HepG2 (cell line): ENCODE data around the gene MYLK2. TPM values are rescaled to one million over a fixed set of nuclear protein-coding genes. Genes with fewer than 3 reads are reported as not detected.
A peak's percentile ranks its signal among the peaks of the same experiment; 100 is the strongest.

Experiments
- AGO2 ChIP-seq: fragments of 200-400 bp; formaldehyde crosslinking; optimal IDR thresholded peaks from 2 replicates; pipeline ENCODE3; 2017; ENCODE audit warnings: mild to moderate bottlenecking, low read depth, low read length, moderate library complexity
- ATRX ChIP-seq: sonication (generic); formaldehyde crosslinking; IDR thresholded peaks from 2 replicates; pipeline ENCODE4 v1.4.0; 2020; ENCODE audit warnings: missing genetic modification reagents, borderline replicate concordance
- BHLHE40 ChIP-seq: IDR thresholded peaks from 2 replicates; pipeline ENCODE4 v1.6.1; 2011; ENCODE audit warnings: low read length, improper control_type of control experiment
- FOXA1 ChIP-seq, 2 experiments: fragments of 450-650 bp in 1 of 2; sonication (generic) in 1 of 2; formaldehyde crosslinking in 1 of 2; IDR thresholded peaks; 2 replicates each; pipeline versions ENCODE4 v1.4.0 to v1.6.1; 2016 to 2020; ENCODE audit warnings: missing genetic modification reagents in 1 of 2
- KLF15 ChIP-seq: sonication (generic); formaldehyde crosslinking; IDR thresholded peaks from 2 replicates; pipeline ENCODE4 v1.8.1; 2023; ENCODE audit warnings: borderline replicate concordance, mild to moderate bottlenecking, inconsistent platforms, missing genetic modification reagents, mixed read lengths
- NCOA1 ChIP-seq: sonication (generic); formaldehyde crosslinking; IDR thresholded peaks from 2 replicates; pipeline ENCODE4 v1.9.0; 2021; ENCODE audit warnings: missing genetic modification reagents
- PHF20 ChIP-seq: sonication (generic); formaldehyde crosslinking; IDR thresholded peaks from 2 replicates; pipeline ENCODE4 v1.5.0; 2020; ENCODE audit warnings: mild to moderate bottlenecking, missing genetic modification reagents
- POLR2G ChIP-seq: fragments of 200-400 bp; formaldehyde crosslinking; IDR thresholded peaks from 2 replicates; pipeline ENCODE4 v1.6.1; 2018; ENCODE audit warnings: mild to moderate bottlenecking, low read depth, low read length, moderate library complexity
- PRDM15 ChIP-seq: sonication (generic); formaldehyde crosslinking; IDR thresholded peaks from 2 replicates; pipeline ENCODE4 v1.4.0; 2020; ENCODE audit warnings: missing genetic modification reagents
- SMAD9 ChIP-seq: sonication (generic); formaldehyde crosslinking; IDR thresholded peaks from 2 replicates; pipeline ENCODE4 v1.5.1; 2020; ENCODE audit warnings: mild to moderate bottlenecking, missing genetic modification reagents
- SRSF1 ChIP-seq: fragments of 200-400 bp; formaldehyde crosslinking; optimal IDR thresholded peaks from 2 replicates; pipeline ENCODE3; 2017; ENCODE audit warnings: mild to moderate bottlenecking, low read depth, low read length, moderate library complexity
- SRSF9 ChIP-seq: fragments of 200-400 bp; formaldehyde crosslinking; IDR thresholded peaks from 2 replicates; pipeline ENCODE4 v1.6.1; 2018; ENCODE audit warnings: borderline replicate concordance, mild to moderate bottlenecking, low read depth, low read length; ENCODE audit not compliant: insufficient read depth, poor library complexity, severe bottlenecking
- ZNF343 ChIP-seq: sonication (generic); formaldehyde crosslinking; IDR thresholded peaks from 2 replicates; pipeline ENCODE4 v1.4.0; 2020; ENCODE audit warnings: mild to moderate bottlenecking, missing genetic modification reagents
- ZNF660 ChIP-seq: sonication (generic); formaldehyde crosslinking; IDR thresholded peaks from 2 replicates; pipeline ENCODE4 v1.5.1; 2020; ENCODE audit warnings: mild to moderate bottlenecking, low read depth, missing genetic modification reagents, borderline replicate concordance
- ZNF672 ChIP-seq: sonication (generic); formaldehyde crosslinking; IDR thresholded peaks from 2 replicates; pipeline ENCODE4 v1.8.1; 2022; ENCODE audit warnings: missing genetic modification reagents
- ZZZ3 ChIP-seq: sonication (generic); formaldehyde crosslinking; IDR thresholded peaks from 2 replicates; pipeline ENCODE4 v1.4.0; 2020; ENCODE audit warnings: missing genetic modification reagents, mild to moderate bottlenecking, borderline replicate concordance
- polyA plus RNA-seq, 8 experiments: library from polyadenylated mRNA; depleted of rRNA in 3 of 8; stranded (reverse) in 7 of 8; unstranded in 1 of 8; fragments of >200 nt; fragmentation: Illumina TruSeq in 4 of 8; extraction: Trizol in 4 of 8; gene quantifications; 2 replicates each; pipeline versions ENCODE4 v1.2.1 to v1.2.3, GENCODE V29; 2011 to 2016; ENCODE audit warnings: low read depth in 4 of 8, missing spikeins in 1 of 8, mixed read lengths in 1 of 8; ENCODE audit not compliant: insufficient read depth in 1 of 8
- total RNA-seq, 5 experiments: library from RNA; depleted of rRNA; stranded (reverse); fragments of >200 nt; fragmentation: Illumina TruSeq; extraction: Trizol; gene quantifications; 2 replicates each; pipeline ENCODE4 v1.2.3, GENCODE V29; 2016; ENCODE audit warnings: low read depth in 1 of 5
- TF ChIP-seq, protein P1 (sequence below): sonication (generic); formaldehyde crosslinking; IDR thresholded peaks from 2 replicates; pipeline ENCODE4 v1.5.1; 2020; ENCODE audit warnings: missing genetic modification reagents, mild to moderate bottlenecking, borderline replicate concordance
- TF ChIP-seq, protein P2 (sequence below): sonication (generic); formaldehyde crosslinking; conservative IDR thresholded peaks from 2 replicates; pipeline ENCODE4 v1.4.0; 2020; ENCODE audit warnings: missing genetic modification reagents
- TF ChIP-seq, protein P3 (sequence below): sonication (generic); formaldehyde crosslinking; IDR thresholded peaks from 2 replicates; pipeline ENCODE4 v1.8.0; 2022; ENCODE audit warnings: missing genetic modification reagents, low read depth, mild to moderate bottlenecking, borderline replicate concordance

MYLK2 gene
- total and polyA plus RNA-seq, 2 of the 13 experiments (the other 11 are each of a cell fraction or from before 2014, with no cell fraction given), result 0.27 TPM; not detected in 1

DNA sequence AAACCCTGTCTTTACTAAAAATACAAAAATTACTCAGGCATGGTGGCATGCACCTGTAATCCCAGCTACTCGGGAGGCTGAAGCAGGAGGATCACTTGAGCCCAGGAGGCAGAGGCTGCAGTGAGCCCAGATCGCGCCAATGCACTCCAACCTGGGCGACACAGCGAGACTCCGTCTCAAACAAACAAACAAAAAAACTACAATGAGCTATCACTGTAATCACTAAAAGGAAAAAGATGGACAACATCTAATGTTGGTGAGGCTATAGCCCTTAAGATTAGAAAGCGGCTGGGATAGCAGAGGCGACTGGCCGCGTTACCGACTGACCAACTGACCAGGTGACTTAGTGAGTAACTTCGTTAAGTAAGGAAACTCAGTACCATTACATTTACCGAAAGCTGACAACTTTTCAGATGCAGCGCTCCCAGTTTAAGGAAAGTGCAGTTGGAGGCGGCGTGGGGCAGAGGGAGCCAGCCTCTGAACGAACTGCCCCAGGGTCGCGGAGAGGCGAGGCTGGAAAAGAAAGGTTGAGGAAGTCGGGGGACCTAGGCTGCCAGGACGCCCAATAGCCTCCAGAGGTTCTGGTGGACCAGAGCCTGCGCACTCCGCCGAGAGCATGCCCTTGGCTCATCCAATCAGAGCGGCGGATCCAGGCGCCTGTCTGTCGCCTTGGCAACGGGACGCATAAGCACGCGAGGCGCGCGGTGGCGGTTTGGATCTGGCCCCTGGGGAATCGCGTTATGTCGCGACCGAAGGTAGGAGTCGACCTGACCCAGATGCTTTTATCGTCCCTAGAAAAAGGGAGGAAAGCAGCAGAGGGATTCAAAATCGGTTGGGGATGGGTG is 60.2 kb downstream of the MYLK2 start (continued):
- TF ChIP-seq PRDM15 (CRISPR knock-in tag), result no peak
- TF ChIP-seq NCOA1 (CRISPR knock-in tag), result 0 out of 2 replicates have a peak, but pooled peaks have one; percentile 14
- TF ChIP-seq AGO2, result no peak
- TF ChIP-seq ZZZ3 (CRISPR knock-in tag), result no peak
- peak; percentile 82 for TF ChIP-seq POLR2G
- TF ChIP-seq ZNF343 (CRISPR knock-in tag), result peak; percentile 78; the same call in 1 of the 2 replicates
- no peak for TF ChIP-seq SMAD9 (CRISPR knock-in tag)
- TF ChIP-seq, protein P1, sequence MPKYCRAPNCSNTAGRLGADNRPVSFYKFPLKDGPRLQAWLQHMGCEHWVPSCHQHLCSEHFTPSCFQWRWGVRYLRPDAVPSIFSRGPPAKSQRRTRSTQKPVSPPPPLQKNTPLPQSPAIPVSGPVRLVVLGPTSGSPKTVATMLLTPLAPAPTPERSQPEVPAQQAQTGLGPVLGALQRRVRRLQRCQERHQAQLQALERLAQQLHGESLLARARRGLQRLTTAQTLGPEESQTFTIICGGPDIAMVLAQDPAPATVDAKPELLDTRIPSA (CRISPR knock-in tag), result no peak; the same call in 1 of the 2 replicates
- no peak; the same call in 1 of the 2 replicates for TF ChIP-seq ZNF660 (CRISPR knock-in tag)
- TF ChIP-seq SRSF9, result no peak
- TF ChIP-seq KLF15 (CRISPR knock-in tag), result no peak
- no peak for TF ChIP-seq FOXA1 (IDR thresholded peaks at IDR 0.05)
- TF ChIP-seq FOXA1 (CRISPR knock-in tag; IDR thresholded peaks at IDR 0.05), result peak; percentile 36; the same call in 1 of the 2 replicates
- TF ChIP-seq PHF20, result peak; percentile 65
- TF ChIP-seq, protein P2, sequence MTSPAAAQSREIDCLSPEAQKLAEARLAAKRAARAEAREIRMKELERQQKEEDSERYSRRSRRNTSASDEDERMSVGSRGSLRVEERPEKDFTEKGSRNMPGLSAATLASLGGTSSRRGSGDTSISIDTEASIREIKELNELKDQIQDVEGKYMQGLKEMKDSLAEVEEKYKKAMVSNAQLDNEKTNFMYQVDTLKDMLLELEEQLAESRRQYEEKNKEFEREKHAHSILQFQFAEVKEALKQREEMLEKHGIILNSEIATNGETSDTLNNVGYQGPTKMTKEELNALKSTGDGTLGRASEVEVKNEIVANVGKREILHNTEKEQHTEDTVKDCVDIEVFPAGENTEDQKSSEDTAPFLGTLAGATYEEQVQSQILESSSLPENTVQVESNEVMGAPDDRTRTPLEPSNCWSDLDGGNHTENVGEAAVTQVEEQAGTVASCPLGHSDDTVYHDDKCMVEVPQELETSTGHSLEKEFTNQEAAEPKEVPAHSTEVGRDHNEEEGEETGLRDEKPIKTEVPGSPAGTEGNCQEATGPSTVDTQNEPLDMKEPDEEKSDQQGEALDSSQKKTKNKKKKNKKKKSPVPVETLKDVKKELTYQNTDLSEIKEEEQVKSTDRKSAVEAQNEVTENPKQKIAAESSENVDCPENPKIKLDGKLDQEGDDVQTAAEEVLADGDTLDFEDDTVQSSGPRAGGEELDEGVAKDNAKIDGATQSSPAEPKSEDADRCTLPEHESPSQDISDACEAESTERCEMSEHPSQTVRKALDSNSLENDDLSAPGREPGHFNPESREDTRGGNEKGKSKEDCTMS (CRISPR knock-in tag), result 0 out of 2 replicates have a peak, but pooled peaks have one; percentile 60
- TF ChIP-seq BHLHE40, result peak; percentile 81
- no peak for TF ChIP-seq SRSF1
- TF ChIP-seq, protein P3, sequence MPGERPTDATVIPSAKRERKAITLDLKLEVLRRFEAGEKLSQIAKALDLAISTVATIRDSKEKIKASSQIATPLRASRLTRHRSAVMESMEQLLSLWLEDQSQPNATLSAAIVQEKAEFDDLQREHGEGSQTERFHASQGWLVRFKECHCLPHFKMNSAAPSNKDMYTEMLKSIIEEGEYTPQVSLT (CRISPR knock-in tag), result no peak
- TF ChIP-seq ZNF672 (CRISPR knock-in tag), result no peak
- peak; percentile 54; the same call in 1 of the 2 replicates for TF ChIP-seq ATRX (CRISPR knock-in tag)
